Activated naive CD4-positive, alpha-beta T cell treated with Interleukin-2 at 50 U/mL for 16 hours (primary cell): ENCODE results near the gene KPNA6.
"Not testable (repeated sequence)": the region's sequence is repeated elsewhere in the genome, so short reads cannot be mapped to it uniquely, and the experiment has no call there.

Source experiments
- DNase-seq: peaks from one replicate; pipeline ENCODE4 v3.0.0-alpha.2; 2020

The KPNA6 gene

DNA sequence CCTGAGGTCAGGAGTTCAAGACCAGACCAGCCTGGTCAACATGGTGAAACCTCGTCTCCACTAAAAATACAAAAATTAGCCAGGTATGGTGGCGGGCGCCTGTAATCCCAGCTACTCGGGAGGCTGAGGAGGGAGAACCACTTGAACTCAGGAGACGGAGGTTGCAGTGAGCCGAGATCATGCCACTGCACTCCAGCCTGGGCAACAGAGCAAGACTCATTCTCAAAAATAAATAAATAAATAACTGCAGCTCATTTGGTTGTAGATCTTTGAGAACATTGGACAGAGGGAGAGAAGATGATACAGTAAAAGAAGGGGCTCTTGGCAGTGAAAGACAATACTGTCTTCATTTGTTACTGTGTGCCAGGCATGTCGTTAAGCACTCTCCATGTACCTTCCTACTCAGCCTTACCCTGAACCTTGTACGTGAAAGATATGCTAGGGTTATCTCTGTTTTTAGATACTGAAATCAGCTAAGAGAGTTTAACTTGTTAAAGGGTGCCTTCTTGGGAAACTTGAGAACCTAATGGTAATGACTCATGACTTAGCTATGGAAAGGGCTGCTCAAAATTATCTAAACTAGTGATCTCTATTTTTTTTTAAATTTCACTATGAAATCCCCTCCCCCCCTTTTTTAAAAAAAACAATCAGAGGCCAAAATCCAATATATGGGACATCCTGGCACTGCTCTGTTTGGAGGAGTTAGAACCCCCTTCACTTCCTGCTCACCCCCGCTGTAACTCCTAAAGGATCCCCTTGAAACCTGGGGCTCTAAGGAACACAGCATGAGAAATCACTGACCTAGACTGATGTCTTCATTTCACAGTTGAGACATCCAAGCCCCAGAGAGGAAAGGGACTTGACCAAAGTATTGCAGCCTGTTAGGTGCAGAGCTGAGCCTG lies 6.8 kb upstream of the KPNA6 start:
- no peak for DNase-seq

GRCh38 chr1:32104127-32104526 lies 3.7 kb upstream of the KPNA6 start:
- DNase-seq: no peak

DNA sequence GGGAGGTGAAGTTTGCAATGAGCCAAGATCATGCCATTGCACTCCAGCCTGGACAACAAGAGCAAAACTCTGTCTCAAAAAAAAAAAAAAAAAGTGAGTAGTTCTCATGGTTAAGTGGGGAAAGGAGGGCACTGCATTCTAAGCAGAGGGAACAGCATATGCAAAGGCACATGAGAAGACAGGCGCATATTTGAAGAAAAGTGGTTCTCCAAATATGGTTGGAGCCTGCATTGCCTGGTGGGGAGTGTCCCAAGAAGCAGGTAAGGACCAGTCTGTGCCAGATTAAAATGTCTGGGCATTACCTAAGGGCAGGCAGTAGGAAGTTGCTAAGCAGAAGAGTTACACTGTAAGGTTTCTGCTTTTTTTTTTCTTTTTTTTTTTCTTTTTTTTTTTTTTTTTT lies 2.5 kb upstream of the KPNA6 start:
- DNase-seq: no peak

- no peak for DNase-seq
These were observed 1.1 kb upstream of the KPNA6 start for GRCh38 chr1:32106663-32107275.

GRCh38 chr1:32111040-32111623 lies 3.3 kb downstream of the KPNA6 start:
- no peak for DNase-seq

- DNase-seq: no peak
These were observed 3.9 kb downstream of the KPNA6 start for GRCh38 chr1:32111789-32112188.

DNA sequence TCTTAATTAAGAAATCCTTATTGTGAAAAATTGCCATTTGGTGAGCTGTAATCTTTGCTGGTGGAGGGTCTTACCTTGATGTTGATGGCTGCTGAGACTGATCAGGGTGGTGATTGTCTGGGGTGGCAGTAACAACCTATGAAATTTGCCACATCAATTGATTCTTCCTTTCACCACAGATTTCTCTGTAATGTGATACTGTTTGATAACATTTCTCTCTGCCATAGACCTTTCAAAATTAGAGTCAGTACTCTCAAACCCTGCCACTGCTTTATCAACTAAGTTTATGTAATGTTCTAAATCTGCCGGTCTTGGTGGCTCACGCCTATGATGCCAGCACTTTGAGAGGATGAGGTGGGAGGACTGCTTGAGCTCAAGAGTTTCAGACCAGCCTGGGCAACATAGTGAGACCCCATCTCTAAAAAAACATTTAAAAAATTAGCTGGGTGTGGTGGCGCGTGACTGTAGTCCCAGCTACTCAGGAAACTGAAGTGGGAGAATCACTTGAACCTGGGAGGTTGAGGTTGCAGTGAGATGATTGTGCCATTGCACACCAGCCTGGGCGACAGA lies 5.0 kb downstream of the KPNA6 start:
- DNase-seq: no peak

- not testable (repeated sequence) for DNase-seq
These were observed 5.6 kb downstream of the KPNA6 start for GRCh38 chr1:32113436-32113835.

- no peak for DNase-seq
These were observed 6.6 kb downstream of the KPNA6 start for GRCh38 chr1:32114420-32114819.

DNA sequence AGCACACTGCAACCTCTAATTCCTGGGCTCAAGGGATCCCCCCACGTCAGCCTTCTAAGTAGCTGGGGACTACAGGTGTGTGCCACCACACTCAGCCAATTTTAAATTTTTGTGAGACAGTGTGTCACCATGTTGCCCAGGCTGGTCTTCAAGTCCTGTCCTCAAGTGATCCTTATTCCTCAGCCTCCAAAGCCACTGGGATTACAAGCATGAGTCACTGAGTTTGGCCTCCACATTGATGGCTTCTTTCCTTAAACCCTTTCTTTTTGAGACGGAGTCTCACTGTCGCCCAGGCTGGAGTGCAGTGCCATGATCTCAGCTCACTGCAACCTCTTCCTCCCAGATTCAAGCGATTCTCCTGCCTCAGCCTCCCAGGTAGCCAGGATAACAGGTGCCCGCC lies 7.6 kb downstream of the KPNA6 start:
- DNase-seq: no peak

GRCh38 chr1:32116531-32116930 lies 8.7 kb downstream of the KPNA6 start:
- no peak for DNase-seq

- no peak for DNase-seq
These were observed 14.3 kb downstream of the KPNA6 start for GRCh38 chr1:32122151-32122550.

DNA sequence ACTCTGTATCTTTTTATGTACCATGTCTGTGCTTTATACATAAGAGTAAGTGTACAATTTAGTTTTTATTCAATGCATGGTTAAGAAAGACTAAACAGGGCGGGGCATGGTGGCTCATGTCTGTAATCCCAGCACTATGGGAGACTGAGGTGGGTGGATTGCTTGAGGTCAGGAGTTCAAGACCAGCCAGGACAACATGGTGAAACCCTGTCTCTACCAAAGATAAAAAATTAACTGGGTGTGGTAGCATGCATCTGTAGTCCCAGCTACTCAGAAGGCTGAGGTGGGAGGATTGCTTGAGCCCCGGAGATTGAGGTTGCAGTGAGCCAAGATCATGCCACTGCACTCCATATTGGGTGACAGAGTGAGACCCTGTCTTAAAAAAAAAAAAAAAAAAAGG lies 15.5 kb downstream of the KPNA6 start:
- not testable (repeated sequence) for DNase-seq

- no peak for DNase-seq
These were observed 17.5 kb downstream of the KPNA6 start for GRCh38 chr1:32125313-32125712.

GRCh38 chr1:32126770-32127169 lies 18.9 kb downstream of the KPNA6 start:
- no peak for DNase-seq

DNA sequence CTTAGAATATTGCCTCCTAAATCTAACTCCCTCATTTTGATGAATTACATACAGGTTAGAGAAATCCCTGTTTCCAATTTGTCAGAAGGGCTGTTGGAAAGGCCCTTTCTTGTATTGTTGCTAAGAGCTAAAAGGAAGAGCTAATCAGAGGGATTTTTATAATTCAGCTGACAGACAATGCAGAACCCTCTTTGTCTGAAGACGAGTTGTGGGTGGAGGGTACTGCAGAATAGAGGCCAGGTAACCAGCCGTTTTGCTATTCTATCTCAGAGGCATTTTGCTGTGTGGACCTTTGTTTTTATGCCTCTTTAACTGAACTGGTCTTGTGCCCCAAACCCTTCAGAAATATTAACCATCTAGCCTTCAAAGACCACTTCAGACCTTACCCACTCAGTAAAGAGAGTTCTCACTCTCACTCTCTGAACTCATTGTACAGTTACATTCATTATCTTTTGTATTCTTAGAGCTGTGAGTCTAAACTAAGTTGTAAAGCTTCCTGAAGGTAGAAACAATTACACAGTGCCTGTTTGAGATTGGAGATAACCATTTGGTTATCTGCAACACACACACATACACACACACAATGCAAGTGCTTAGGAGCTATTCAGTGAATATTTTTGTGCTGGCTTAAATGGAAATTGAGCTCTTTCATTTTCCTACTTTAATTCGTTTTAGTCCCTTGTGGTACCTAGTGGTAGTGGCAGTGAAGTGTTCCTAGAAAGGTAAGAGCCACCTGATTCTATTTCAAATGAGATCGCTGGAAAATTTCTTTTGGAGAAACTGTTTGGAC lies 19.7 kb downstream of the KPNA6 start:
- no peak for DNase-seq

DNA sequence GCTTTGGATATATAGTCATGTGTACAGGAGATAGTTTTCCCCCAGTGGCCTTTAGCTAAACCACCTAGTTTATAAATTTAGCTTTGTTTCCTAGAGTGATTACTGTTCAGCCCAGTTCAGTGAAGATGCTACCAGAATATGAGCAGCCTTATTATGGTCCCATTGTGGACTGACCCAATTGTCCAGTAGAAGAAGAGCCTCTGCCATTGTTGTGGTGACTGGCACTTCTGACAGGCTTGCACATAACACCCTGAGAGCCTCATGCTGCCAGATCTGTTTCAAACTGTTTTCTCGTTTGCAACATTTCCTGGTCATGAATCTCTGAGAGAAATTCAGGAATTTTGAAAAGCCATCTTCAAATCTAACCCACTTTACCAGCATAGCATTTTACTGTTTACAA lies 20.6 kb downstream of the KPNA6 start:
- DNase-seq: no peak

GRCh38 chr1:32128964-32129363 lies 21.1 kb downstream of the KPNA6 start:
- no peak for DNase-seq

DNA sequence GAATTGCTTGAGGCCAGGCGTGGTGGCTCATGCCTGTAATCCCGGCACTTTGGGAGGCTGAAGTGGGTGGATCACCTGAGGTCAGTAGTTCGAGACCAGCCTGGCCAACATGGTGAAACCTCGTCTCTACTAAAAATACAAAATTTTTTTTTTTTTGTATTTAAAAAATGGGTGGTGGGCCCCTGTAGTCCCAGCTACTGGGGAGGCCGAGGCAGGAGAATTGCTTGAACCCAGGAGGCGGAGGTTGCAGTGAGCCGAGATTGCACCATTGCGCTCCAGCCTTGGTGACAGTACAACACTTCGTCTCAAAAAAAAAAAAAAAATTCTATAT lies 26.1 kb downstream of the KPNA6 start:
- DNase-seq: not testable (repeated sequence)

- DNase-seq: no peak
These were observed 29.3 kb downstream of the KPNA6 start for GRCh38 chr1:32137111-32137510.

GRCh38 chr1:32138965-32139364 lies 31.1 kb downstream of the KPNA6 start:
- no peak for DNase-seq

DNA sequence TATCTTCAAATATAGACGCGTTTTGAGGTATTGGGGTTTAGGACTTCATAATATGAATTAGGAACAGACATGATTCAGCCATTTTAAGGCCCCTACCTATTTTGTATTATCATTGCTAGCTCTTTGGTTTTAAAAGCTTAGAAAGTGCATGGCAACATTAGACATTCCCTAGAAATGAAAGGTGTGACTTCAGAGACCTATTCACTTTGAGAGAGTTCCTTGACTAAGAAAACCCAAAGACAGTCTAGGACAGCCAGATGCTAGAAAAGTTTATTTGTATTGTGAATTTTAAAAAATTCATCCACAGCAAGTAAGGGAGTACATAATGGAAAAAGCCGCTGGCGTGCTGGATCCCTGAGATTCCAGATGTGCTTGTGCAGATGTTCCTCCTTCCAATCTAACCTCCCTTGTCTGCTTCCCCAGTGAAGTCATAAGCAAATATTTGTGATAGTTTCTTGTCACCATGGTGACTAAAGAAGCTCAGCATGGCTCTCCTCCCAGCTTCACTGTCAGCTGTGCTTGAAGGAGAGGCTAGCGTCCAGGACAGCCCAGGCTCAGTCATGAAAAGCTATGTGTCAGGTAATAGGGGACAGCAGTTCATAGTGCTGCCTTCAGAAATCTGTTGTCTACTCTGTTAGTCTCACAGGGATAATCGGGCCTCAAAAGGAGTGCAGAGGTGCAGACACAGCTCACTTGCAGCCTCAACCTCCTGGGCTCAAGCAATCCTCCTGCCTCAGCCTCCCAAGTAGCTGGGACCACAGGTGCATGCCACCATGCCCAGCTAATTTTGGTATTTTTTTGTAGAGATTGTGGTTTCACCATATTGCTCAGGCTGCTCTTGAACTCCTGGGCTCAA lies 34.8 kb downstream of the KPNA6 start:
- DNase-seq: no peak
